H1 (cell line): Measurements from ENCODE around the gene MEGF11. TPM values are rescaled to one million over a fixed set of nuclear protein-coding genes. Genes with fewer than 3 reads are reported as not detected.

Experiments used
- CTCF ChIA-PET: fragments of 300-600 bp; sonication (Branson Sonifier 250); formaldehyde crosslinking; loops from one replicate; lab custom pipeline; 2021; ENCODE audit not compliant: partially characterized antibody; lab: Charles Lee
- POLR2A ChIA-PET: fragments of 300-600 bp; sonication (Branson Sonifier 250); formaldehyde crosslinking; loops from one replicate; lab custom pipeline; 2021; ENCODE audit warnings: inconsistent platforms; ENCODE audit not compliant: partially characterized antibody; lab: Charles Lee
- DNase-seq, 2 experiments: peaks; one replicate each; pipeline versions ENCODE4 v3.0.0 to v3.0.0-alpha.2; 2010 to 2022; ENCODE audit warnings: low spot score in 2 of 2, low read depth in 1 of 2, mixed read lengths in 1 of 2
- FAIRE-seq: peaks from 2 replicates; lab custom pipeline; 2011; peaks lifted over from hg19 to GRCh38; lab: Jason Lieb, UNC
- H2AFZ ChIP-seq: 2 replicates; pipeline ENCODE4 v1.8.1; 2012; ENCODE audit warnings: low read length, inconsistent platforms
- H2AK5ac ChIP-seq: 2 replicates; pipeline ENCODE4 v1.6.1; 2013; ENCODE audit warnings: low read depth, low read length
- H2BK120ac ChIP-seq: replicated peaks from 2 replicates; pipeline ENCODE3; 2013; ENCODE audit warnings: low read depth, low read length, inconsistent platforms
- H2BK12ac ChIP-seq: 2 replicates; pipeline ENCODE4 v1.6.1; 2013; ENCODE audit warnings: low read depth, low read length
- H2BK15ac ChIP-seq: 2 replicates; pipeline ENCODE4 v1.6.1; 2013; ENCODE audit warnings: low read length
- H2BK20ac ChIP-seq: 2 replicates; pipeline ENCODE4 v1.6.1; 2013; ENCODE audit warnings: low read length
- H2BK5ac ChIP-seq: 2 replicates; pipeline ENCODE4 v1.6.1; 2013; ENCODE audit warnings: low read depth, low read length
- H3K14ac ChIP-seq: 2 replicates; pipeline ENCODE4 v1.6.1; 2013; ENCODE audit warnings: inconsistent platforms; ENCODE audit not compliant: insufficient read length
- H3K18ac ChIP-seq: 2 replicates; pipeline ENCODE4 v1.6.1; 2013; ENCODE audit warnings: low read length; ENCODE audit errors: extremely low read depth
- H3K23ac ChIP-seq: 2 replicates; pipeline ENCODE4 v1.6.1; 2013; ENCODE audit warnings: inconsistent platforms; ENCODE audit not compliant: insufficient read length
- H3K23me2 ChIP-seq: 2 replicates; pipeline ENCODE4 v1.6.1; 2013; ENCODE audit warnings: low read depth, low read length
- H3K27ac ChIP-seq: 2 replicates; pipeline ENCODE4 v1.6.1; 2011; ENCODE audit warnings: low read depth, low read length, inconsistent platforms
- H3K27me3 ChIP-seq, 4 experiments: replicated peaks in 1 of 4; 1 replicate in 1 of 4; 2 replicates in 3 of 4; pipeline versions ENCODE4 v1.6.1 to v1.8.1; 2011 to 2013; ENCODE audit warnings: low read length in 3 of 4, mild to moderate bottlenecking in 3 of 4, inconsistent platforms in 2 of 4, mixed read lengths in 2 of 4, moderate library complexity in 1 of 4; ENCODE audit not compliant: control insufficient read depth in 3 of 4, insufficient read depth in 3 of 4; ENCODE audit errors: extremely low read depth in 1 of 4
- H3K36me3 ChIP-seq, 4 experiments: 2 replicates each; pipeline versions ENCODE4 v1.6.1 to v1.8.1; 2011 to 2013; ENCODE audit warnings: mild to moderate bottlenecking in 4 of 4, low read length in 3 of 4, moderate library complexity in 2 of 4, control low read depth in 1 of 4, inconsistent platforms in 1 of 4; ENCODE audit not compliant: insufficient read depth in 4 of 4, control insufficient read depth in 2 of 4
- H3K4ac ChIP-seq: replicated peaks from 2 replicates; pipeline ENCODE3; 2013; ENCODE audit warnings: low read length, low read depth, mixed read lengths, inconsistent platforms; ENCODE audit not compliant: insufficient read length
- H3K4me1 ChIP-seq, 4 experiments: replicated peaks in 1 of 4; 1 replicate in 1 of 4; 2 replicates in 3 of 4; pipeline versions ENCODE4 v1.6.1 to v1.8.1; 2011 to 2013; ENCODE audit warnings: low read length in 3 of 4, inconsistent platforms in 2 of 4, mixed read lengths in 1 of 4; ENCODE audit not compliant: insufficient read depth in 4 of 4, control insufficient read depth in 3 of 4
- H3K4me2 ChIP-seq, 2 experiments: 2 replicates each; pipeline versions ENCODE4 v1.6.1 to v1.8.1; 2011 to 2013; ENCODE audit warnings: low read depth in 2 of 2, low read length in 2 of 2, control low read depth in 1 of 2, inconsistent platforms in 1 of 2, mild to moderate bottlenecking in 1 of 2; ENCODE audit not compliant: insufficient read depth in 1 of 2
- H3K4me3 ChIP-seq, 4 experiments: fragments of 200-600, 300-600 bp in 1 of 4; sonication (generic), shearing (Covaris generic), sonication (Bioruptor Twin) in 1 of 4; 2 replicates each; pipeline versions ENCODE4 v1.5.1 to v1.8.1; 2011 to 2016; ENCODE audit warnings: low read length in 4 of 4, low read depth in 3 of 4, control low read depth in 2 of 4, inconsistent platforms in 2 of 4, mild to moderate bottlenecking in 2 of 4, mixed read lengths in 1 of 4, moderate library complexity in 1 of 4; ENCODE audit not compliant: insufficient read depth in 2 of 4; ENCODE audit errors: extremely low read depth in 1 of 4
- H3K56ac ChIP-seq: replicated peaks from 2 replicates; pipeline ENCODE3; 2013; ENCODE audit warnings: low read depth, mild to moderate bottlenecking, mixed read lengths, low read length, inconsistent platforms; ENCODE audit not compliant: insufficient read length
- H3K79me1 ChIP-seq: 2 replicates; pipeline ENCODE4 v1.6.1; 2013; ENCODE audit warnings: low read depth, low read length, control low read depth
- H3K79me2 ChIP-seq, 2 experiments: 2 replicates each; pipeline versions ENCODE4 v1.6.1 to v1.8.1; 2012 to 2013; ENCODE audit warnings: low read length in 2 of 2, mild to moderate bottlenecking in 2 of 2, inconsistent platforms in 1 of 2; ENCODE audit not compliant: insufficient read depth in 2 of 2, control insufficient read depth in 1 of 2
- H3K9ac ChIP-seq, 4 experiments: replicated peaks in 1 of 4; 1 replicate in 1 of 4; 2 replicates in 3 of 4; pipeline versions ENCODE4 v1.6.1 to v1.8.1; 2011 to 2013; ENCODE audit warnings: low read depth in 3 of 4, low read length in 3 of 4, control low read depth in 2 of 4, mild to moderate bottlenecking in 2 of 4, moderate library complexity in 2 of 4, inconsistent platforms in 1 of 4; ENCODE audit errors: extremely low read depth in 1 of 4
- H3K9me3 ChIP-seq, 2 experiments: 2 replicates each; pipeline versions ENCODE4 v1.6.1 to v1.8.1; 2012 to 2013; ENCODE audit warnings: mild to moderate bottlenecking in 2 of 2, moderate library complexity in 2 of 2, control low read depth in 1 of 2, inconsistent platforms in 1 of 2, low read depth in 1 of 2, low read length in 1 of 2, mixed read lengths in 1 of 2; ENCODE audit not compliant: insufficient read depth in 2 of 2
- H4K20me1 ChIP-seq, 2 experiments: replicated peaks in 1 of 2; 2 replicates each; pipeline versions ENCODE3 to v1.8.1; 2011 to 2013; ENCODE audit warnings: inconsistent platforms in 2 of 2, low read length in 2 of 2, mild to moderate bottlenecking in 1 of 2; ENCODE audit not compliant: insufficient read depth in 2 of 2, control insufficient read depth in 1 of 2
- H4K5ac ChIP-seq: 2 replicates; pipeline ENCODE4 v1.6.1; 2013; ENCODE audit warnings: low read length, low read depth, mixed read lengths, inconsistent platforms; ENCODE audit not compliant: insufficient read length
- H4K8ac ChIP-seq: 2 replicates; pipeline ENCODE4 v1.8.0; 2013; ENCODE audit warnings: mild to moderate bottlenecking, moderate library complexity, low read length, inconsistent platforms; ENCODE audit not compliant: insufficient read depth; ENCODE audit errors: extremely low read depth
- H4K91ac ChIP-seq: replicated peaks from 2 replicates; pipeline ENCODE3; 2013; ENCODE audit warnings: low read length, mixed read lengths, inconsistent platforms; ENCODE audit not compliant: insufficient read length
- SIN3A ChIP-seq, 2 experiments: IDR thresholded peaks in 1 of 2; conservative IDR thresholded peaks in 1 of 2; 2 replicates each; pipeline ENCODE4 v1.6.1; 2011 to 2012; ENCODE audit warnings: low read length in 2 of 2, improper control_type of control experiment in 1 of 2, low read depth in 1 of 2, mild to moderate bottlenecking in 1 of 2
- WGBS, 2 experiments: shearing (Covaris generic) in 1 of 2; methylation state at CpG; one replicate each; pipeline versions ENCODE4 v1.1.6 to v1.1.7; 2013 to 2015; ENCODE audit warnings: low lambda C conversion rate in 2 of 2, mixed read lengths in 2 of 2, inconsistent platforms in 1 of 2, low coverage in 1 of 2, missing lambda C conversion rate in 1 of 2; ENCODE audit not compliant: insufficient replicate concordance in 2 of 2, insufficient coverage in 1 of 2, insufficient read length in 1 of 2; ENCODE audit errors: extremely low coverage in 1 of 2, missing lambda C conversion rate in 1 of 2; 5-methylcytosine and 5-hydroxymethylcytosine counted together
- polyA plus RNA-seq, 7 experiments: library from polyadenylated mRNA; depleted of rRNA in 3 of 7; stranded (reverse) in 5 of 7; unstranded in 2 of 7; fragments of >200 nt in 5 of 7; fragments of 200-250 nt in 2 of 7; gene quantifications; 1 replicate in 5 of 7; 2 replicates in 1 of 7; 4 replicates in 1 of 7; pipeline versions ENCODE4 v1.2.1 to v1.2.3, GENCODE V29; 2011 to 2013; ENCODE audit warnings: missing spikeins in 2 of 7, mixed read lengths in 2 of 7
- total RNA-seq: library from RNA; stranded (reverse); fragmentation: NEBNext Ultra II Directional; extraction: Animal tissue kit (Norgen Biotek cat#: 25700); gene quantifications from 2 replicates; pipeline ENCODE4 v1.2.1, GENCODE V29; 2021

MEGF11 gene
- total and polyA plus RNA-seq, 2 of the 8 experiments (the other 6 are each of a cell fraction or from before 2014, with no cell fraction given), result 4.4 to 4.8 TPM

GRCh38 chr15:66072616-66073361 is 180.8 kb downstream of the MEGF11 start:
- Histone ChIP-seq H3K36me3 (no peaks in the 10 kb centered on the region), H3K9ac (no peak overlapping the region), H2BK20ac (peak overlapping the region; percentile 38; the same call in 1 of the 2 replicates), H4K20me1 (no peaks in the 10 kb centered on the region), H3K4me1 (peaks cover 3 to 20% (median 12%) of the 10 kb centered on the region in 4 experiments), H3K79me2 (no peaks in the 10 kb centered on the region), H3K56ac (no peak overlapping the region), H3K4me3 (no peak overlapping the region), H3K27ac (no peak overlapping the region), H3K14ac (no peak overlapping the region), H4K8ac (no peak overlapping the region), H4K91ac (peak overlapping the region; percentile 20), H3K9me3 (no peaks in the 10 kb centered on the region), H4K5ac (no peak overlapping the region), H3K27me3 (no peaks in the 10 kb centered on the region), H2BK120ac (no peak overlapping the region), H3K4ac (no peak overlapping the region), H3K23ac (no peak overlapping the region), H3K79me1 (no peaks in the 10 kb centered on the region), H3K4me2 (no peak overlapping the region), H2AK5ac (0 out of 2 replicates have a peak overlapping the region, but pooled peaks have one; percentile 14), H3K18ac (no peak overlapping the region), H2BK12ac (no peak overlapping the region), H2BK15ac (no peak overlapping the region), H3K23me2 (no peaks in the 10 kb centered on the region; the same call in 1 of the 2 replicates), H2AFZ (no peak overlapping the region), H2BK5ac (no peak overlapping the region)
- ChIA-PET CTCF (interaction anchor here (0.9 to 7.5 kb wide), 13 partner anchors 8 to 118 kb away, joined by 3 to 46 read pairs (median 3); no protein-coding TSS in a partner anchor), POLR2A (interaction anchor here (1.9 kb wide), 1 partner anchor 10 kb away, joined by 4 read pairs; no protein-coding TSS in a partner anchor)
- whole genome bisulfite sequencing, 2 experiments, result 75% methylated on average over 11 of the region's 11 CpGs; no CpG with 5 or more reads in 1 of the 2 experiments
- no peak for TF ChIP-seq SIN3A (conservative IDR thresholded peaks at IDR 0.05 in 1 of 2, IDR thresholded peaks at IDR 0.05 in 1 of 2; ENCODE audit: low read depth in 1 of 2, low read length in 2 of 2)
- no peak for FAIRE-seq
- no peak for DNase-seq
